ENCODE results near the gene PLEKHM3. TPM values are rescaled to one million over a fixed set of nuclear protein-coding genes. Genes with fewer than 3 reads are reported as not detected.

PLEKHM3 gene
- total RNA-seq, 2 experiments from 2014 or later = 11.3 to 11.6 TPM

- intact Hi-C loops (cut with DNase I, micrococcal nuclease) = no loop called here
- H3K27ac ChIP-seq (ENCODE audit: low read depth in 1 of 2, low read length in 2 of 2) = no peak overlapping the region
- peaks cover 4% of the 10 kb centered on the region for H3K4me1 ChIP-seq (ENCODE audit: insufficient read depth, low read length)
- no peak overlapping the region for H3K4me3 Mint-ChIP-seq
- no peak for ATAC-seq (ENCODE audit: poor library complexity)
- H3K9me3 Mint-ChIP-seq = no peaks in the 10 kb centered on the region
- H3K27ac Mint-ChIP-seq = peak overlapping the region; percentile 67
- CTCF ChIA-PET = no interaction called here
- DNase-seq = peak in 2 of 14 experiments; percentile 3 to 12
- no peak for TF ChIP-seq CTCF (IDR thresholded peaks at IDR 0.05)
- POLR2A ChIA-PET = no interaction called here
- H3K36me3 Mint-ChIP-seq (ENCODE audit: low read depth) = peaks cover 40% of the 10 kb centered on the region
- H3K9me3 ChIP-seq (ENCODE audit: control insufficient read depth in 1 of 2, insufficient read depth in 1 of 2, low read length in 2 of 2) = no peaks in the 10 kb centered on the region
- no peaks in the 10 kb centered on the region for H3K27me3 Mint-ChIP-seq
- H3K4me3 ChIP-seq (ENCODE audit: low read length) = no peak overlapping the region
- peaks cover 24% of the 10 kb centered on the region for H3K4me1 Mint-ChIP-seq (ENCODE audit: low read depth)
- H3K27me3 ChIP-seq (ENCODE audit: control insufficient read depth in 1 of 2, insufficient read depth in 2 of 2, low read length in 2 of 2) = no peaks in the 10 kb centered on the region
- H3K36me3 ChIP-seq (ENCODE audit: insufficient read depth, low read length) = peaks cover 17% of the 10 kb centered on the region
Measured at GRCh38 chr2:207926133-207926988, 99.0 kb downstream of the PLEKHM3 start.

- DNase-seq (peak in 2 of 14 experiments; percentile 20 to 25), ATAC-seq (ENCODE audit: poor library complexity) (peak; percentile 65)
- Mint-ChIP-seq H3K4me3 (peak overlapping the region; percentile 46), H3K27ac (peak overlapping the region; percentile 67), H3K36me3 (ENCODE audit: low read depth) (peaks cover 32% of the 10 kb centered on the region), H3K9me3 (no peaks in the 10 kb centered on the region), H3K27me3 (no peaks in the 10 kb centered on the region), H3K4me1 (ENCODE audit: low read depth) (peaks cover 24% of the 10 kb centered on the region)
- H3K4me1 ChIP-seq (ENCODE audit: insufficient read depth, low read length) = peaks cover 4% of the 10 kb centered on the region
- POLR2A ChIA-PET = interaction anchor here (0.8 kb wide), 1 partner anchor 155 kb away, joined by 3 read pairs; no protein-coding TSS in a partner anchor
- intact Hi-C loops (cut with DNase I, micrococcal nuclease) = no loop called here
- H3K27me3 ChIP-seq (ENCODE audit: control insufficient read depth in 1 of 2, insufficient read depth in 2 of 2, low read length in 2 of 2) = no peaks in the 10 kb centered on the region
- no peak overlapping the region for H3K4me3 ChIP-seq (ENCODE audit: low read length)
- TF ChIP-seq CTCF (IDR thresholded peaks at IDR 0.05) = no peak
- peaks cover 11% of the 10 kb centered on the region for H3K36me3 ChIP-seq (ENCODE audit: insufficient read depth, low read length)
- H3K27ac ChIP-seq (ENCODE audit: low read depth in 1 of 2, low read length in 2 of 2) = no peak overlapping the region
- H3K9me3 ChIP-seq (ENCODE audit: control insufficient read depth in 1 of 2, insufficient read depth in 1 of 2, low read length in 2 of 2) = no peaks in the 10 kb centered on the region
- CTCF ChIA-PET = no interaction called here
Measured at GRCh38 chr2:207925601-207926000, 99.7 kb downstream of the PLEKHM3 start.

- ChIA-PET POLR2A (no interaction called here), CTCF (no interaction called here)
- peaks cover 28% of the 10 kb centered on the region for H3K36me3 Mint-ChIP-seq (ENCODE audit: low read depth)
- no peaks in the 10 kb centered on the region for H3K9me3 ChIP-seq (ENCODE audit: control insufficient read depth in 1 of 2, insufficient read depth in 1 of 2, low read length in 2 of 2)
- H3K4me3 ChIP-seq (ENCODE audit: low read length) = no peak overlapping the region
- H3K27me3 Mint-ChIP-seq = no peaks in the 10 kb centered on the region
- H3K4me1 ChIP-seq (ENCODE audit: insufficient read depth, low read length) = peaks cover 4% of the 10 kb centered on the region
- no peaks in the 10 kb centered on the region for H3K27me3 ChIP-seq (ENCODE audit: control insufficient read depth in 1 of 2, insufficient read depth in 2 of 2, low read length in 2 of 2)
- DNase-seq (no peak), ATAC-seq (ENCODE audit: poor library complexity) (no peak)
- intact Hi-C loops (cut with DNase I, micrococcal nuclease) = no loop called here
- H3K36me3 ChIP-seq (ENCODE audit: insufficient read depth, low read length) = peaks cover 5% of the 10 kb centered on the region
- H3K9me3 Mint-ChIP-seq = no peaks in the 10 kb centered on the region
- peaks cover 22% of the 10 kb centered on the region for H3K4me1 Mint-ChIP-seq (ENCODE audit: low read depth)
- no peak overlapping the region for H3K4me3 Mint-ChIP-seq
- no peak overlapping the region for H3K27ac ChIP-seq (ENCODE audit: low read depth in 1 of 2, low read length in 2 of 2)
- H3K27ac Mint-ChIP-seq = no peak overlapping the region
- TF ChIP-seq CTCF (IDR thresholded peaks at IDR 0.05) = no peak
Measured at GRCh38 chr2:207921606-207922005, 103.7 kb downstream of the PLEKHM3 start.

All from CD4-positive, alpha-beta T cell (primary cell).